Activated CD8-positive, alpha-beta memory T cell treated with anti-CD3 and anti-CD28 coated beads for 24 hours (primary cell): Measurements from ENCODE around the gene WRAP53.

Experiments
- DNase-seq: peaks from one replicate; pipeline ENCODE4 v3.0.0-alpha.2; 2020

Gene WRAP53

GRCh38 chr17:7747635-7748071 lies 59.4 kb downstream of the WRAP53 start:
- DNase-seq: no peak

DNA sequence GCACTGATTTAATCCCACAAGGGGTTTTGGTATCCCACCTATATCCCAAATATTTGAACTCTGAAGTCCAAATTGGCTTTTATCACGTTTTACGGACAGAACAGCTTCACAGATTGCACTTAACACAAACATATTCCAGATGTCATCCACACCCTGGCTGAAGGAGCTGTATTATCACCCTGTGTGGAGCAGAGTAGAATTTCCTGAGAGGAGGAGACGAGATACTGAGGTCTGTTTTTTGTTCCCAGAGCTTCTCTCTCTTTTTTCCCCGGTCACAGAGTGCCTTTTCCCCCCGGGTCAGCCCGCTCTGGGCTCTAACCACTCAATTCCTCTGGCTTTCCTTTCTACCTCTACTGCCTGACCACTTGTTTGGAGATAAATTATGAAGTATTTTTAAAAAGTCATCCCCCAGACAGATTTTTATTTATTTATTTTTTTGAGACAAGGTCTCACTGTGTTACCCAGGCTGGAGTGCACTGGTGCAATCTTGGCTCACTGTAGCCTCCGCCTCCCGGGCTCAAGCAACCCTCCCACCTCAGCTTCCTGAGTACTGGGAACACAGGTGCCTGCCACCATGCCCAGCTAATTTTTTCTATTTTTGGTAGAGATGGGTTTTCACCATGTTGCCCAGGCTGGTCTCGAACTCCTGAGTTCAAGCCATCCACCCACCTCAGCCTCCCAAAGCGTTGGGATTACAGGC lies 59.9 kb downstream of the WRAP53 start:
- DNase-seq: no peak

DNA sequence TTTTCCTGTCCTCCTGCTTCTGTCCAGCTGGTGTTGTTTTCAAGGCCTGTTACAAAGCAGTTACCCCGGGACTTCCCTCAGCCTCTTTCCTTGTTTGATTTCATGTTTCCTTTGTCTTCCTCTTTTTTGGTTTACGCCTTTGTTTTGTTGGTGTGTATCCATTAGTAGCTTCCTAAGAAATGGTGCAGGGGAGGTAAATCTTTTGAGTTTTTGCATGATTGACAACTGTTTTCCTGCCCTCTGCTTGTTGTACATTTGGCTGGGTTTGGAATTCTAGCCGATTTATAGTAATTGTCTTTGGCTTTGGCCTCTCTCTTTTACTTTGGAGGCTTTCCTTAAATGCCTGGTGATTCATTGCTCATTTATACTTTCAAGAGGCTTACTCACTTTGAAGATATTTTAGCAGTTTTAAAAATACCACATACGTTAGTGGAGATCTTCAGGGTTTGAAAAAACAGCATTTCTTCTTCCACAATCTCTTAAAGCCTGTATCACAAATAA lies 62.1 kb downstream of the WRAP53 start:
- no peak for DNase-seq
